H1 (cell line): ENCODE measurements around the gene SLC13A2. TPM values are rescaled to one million over a fixed set of nuclear protein-coding genes. Genes with fewer than 3 reads are reported as not detected.
"Not testable (repeated sequence)": the region's sequence is repeated elsewhere in the genome, so short reads cannot be mapped to it uniquely, and the experiment has no call there.

Source experiments
- CTCF ChIA-PET: fragments of 300-600 bp; sonication (Branson Sonifier 250); formaldehyde crosslinking; loops from one replicate; lab custom pipeline; 2021; ENCODE audit not compliant: partially characterized antibody; lab: Charles Lee
- POLR2A ChIA-PET: fragments of 300-600 bp; sonication (Branson Sonifier 250); formaldehyde crosslinking; loops from one replicate; lab custom pipeline; 2021; ENCODE audit warnings: inconsistent platforms; ENCODE audit not compliant: partially characterized antibody; lab: Charles Lee
- DNase-seq, 2 experiments: peaks; one replicate each; pipeline versions ENCODE4 v3.0.0 to v3.0.0-alpha.2; 2010 to 2022; ENCODE audit warnings: low spot score in 2 of 2, low read depth in 1 of 2, mixed read lengths in 1 of 2
- FAIRE-seq: peaks from 2 replicates; lab custom pipeline; 2011; peaks lifted over from hg19 to GRCh38; lab: Jason Lieb, UNC
- H2AFZ ChIP-seq: 2 replicates; pipeline ENCODE4 v1.8.1; 2012; ENCODE audit warnings: low read length, inconsistent platforms
- H2AK5ac ChIP-seq: 2 replicates; pipeline ENCODE4 v1.6.1; 2013; ENCODE audit warnings: low read depth, low read length
- H2BK120ac ChIP-seq: replicated peaks from 2 replicates; pipeline ENCODE3; 2013; ENCODE audit warnings: low read depth, low read length, inconsistent platforms
- H2BK12ac ChIP-seq: 2 replicates; pipeline ENCODE4 v1.6.1; 2013; ENCODE audit warnings: low read depth, low read length
- H2BK15ac ChIP-seq: 2 replicates; pipeline ENCODE4 v1.6.1; 2013; ENCODE audit warnings: low read length
- H2BK20ac ChIP-seq: 2 replicates; pipeline ENCODE4 v1.6.1; 2013; ENCODE audit warnings: low read length
- H2BK5ac ChIP-seq: 2 replicates; pipeline ENCODE4 v1.6.1; 2013; ENCODE audit warnings: low read depth, low read length
- H3K14ac ChIP-seq: 2 replicates; pipeline ENCODE4 v1.6.1; 2013; ENCODE audit warnings: inconsistent platforms; ENCODE audit not compliant: insufficient read length
- H3K18ac ChIP-seq: 2 replicates; pipeline ENCODE4 v1.6.1; 2013; ENCODE audit warnings: low read length; ENCODE audit errors: extremely low read depth
- H3K23ac ChIP-seq: 2 replicates; pipeline ENCODE4 v1.6.1; 2013; ENCODE audit warnings: inconsistent platforms; ENCODE audit not compliant: insufficient read length
- H3K23me2 ChIP-seq: 2 replicates; pipeline ENCODE4 v1.6.1; 2013; ENCODE audit warnings: low read depth, low read length
- H3K27ac ChIP-seq: 2 replicates; pipeline ENCODE4 v1.6.1; 2011; ENCODE audit warnings: low read depth, low read length, inconsistent platforms
- H3K27me3 ChIP-seq, 4 experiments: replicated peaks in 1 of 4; 1 replicate in 1 of 4; 2 replicates in 3 of 4; pipeline versions ENCODE4 v1.6.1 to v1.8.1; 2011 to 2013; ENCODE audit warnings: low read length in 3 of 4, mild to moderate bottlenecking in 3 of 4, inconsistent platforms in 2 of 4, mixed read lengths in 2 of 4, moderate library complexity in 1 of 4; ENCODE audit not compliant: control insufficient read depth in 3 of 4, insufficient read depth in 3 of 4; ENCODE audit errors: extremely low read depth in 1 of 4
- H3K36me3 ChIP-seq, 4 experiments: 2 replicates each; pipeline versions ENCODE4 v1.6.1 to v1.8.1; 2011 to 2013; ENCODE audit warnings: mild to moderate bottlenecking in 4 of 4, low read length in 3 of 4, moderate library complexity in 2 of 4, control low read depth in 1 of 4, inconsistent platforms in 1 of 4; ENCODE audit not compliant: insufficient read depth in 4 of 4, control insufficient read depth in 2 of 4
- H3K4ac ChIP-seq: replicated peaks from 2 replicates; pipeline ENCODE3; 2013; ENCODE audit warnings: low read length, low read depth, mixed read lengths, inconsistent platforms; ENCODE audit not compliant: insufficient read length
- H3K4me1 ChIP-seq, 4 experiments: replicated peaks in 1 of 4; 1 replicate in 1 of 4; 2 replicates in 3 of 4; pipeline versions ENCODE4 v1.6.1 to v1.8.1; 2011 to 2013; ENCODE audit warnings: low read length in 3 of 4, inconsistent platforms in 2 of 4, mixed read lengths in 1 of 4; ENCODE audit not compliant: insufficient read depth in 4 of 4, control insufficient read depth in 3 of 4
- H3K4me2 ChIP-seq, 2 experiments: 2 replicates each; pipeline versions ENCODE4 v1.6.1 to v1.8.1; 2011 to 2013; ENCODE audit warnings: low read depth in 2 of 2, low read length in 2 of 2, control low read depth in 1 of 2, inconsistent platforms in 1 of 2, mild to moderate bottlenecking in 1 of 2; ENCODE audit not compliant: insufficient read depth in 1 of 2
- H3K4me3 ChIP-seq, 4 experiments: fragments of 200-600, 300-600 bp in 1 of 4; sonication (generic), shearing (Covaris generic), sonication (Bioruptor Twin) in 1 of 4; 2 replicates each; pipeline versions ENCODE4 v1.5.1 to v1.8.1; 2011 to 2016; ENCODE audit warnings: low read length in 4 of 4, low read depth in 3 of 4, control low read depth in 2 of 4, inconsistent platforms in 2 of 4, mild to moderate bottlenecking in 2 of 4, mixed read lengths in 1 of 4, moderate library complexity in 1 of 4; ENCODE audit not compliant: insufficient read depth in 2 of 4; ENCODE audit errors: extremely low read depth in 1 of 4
- H3K56ac ChIP-seq: replicated peaks from 2 replicates; pipeline ENCODE3; 2013; ENCODE audit warnings: low read depth, mild to moderate bottlenecking, mixed read lengths, low read length, inconsistent platforms; ENCODE audit not compliant: insufficient read length
- H3K79me1 ChIP-seq: 2 replicates; pipeline ENCODE4 v1.6.1; 2013; ENCODE audit warnings: low read depth, low read length, control low read depth
- H3K79me2 ChIP-seq, 2 experiments: 2 replicates each; pipeline versions ENCODE4 v1.6.1 to v1.8.1; 2012 to 2013; ENCODE audit warnings: low read length in 2 of 2, mild to moderate bottlenecking in 2 of 2, inconsistent platforms in 1 of 2; ENCODE audit not compliant: insufficient read depth in 2 of 2, control insufficient read depth in 1 of 2
- H3K9ac ChIP-seq, 4 experiments: replicated peaks in 1 of 4; 1 replicate in 1 of 4; 2 replicates in 3 of 4; pipeline versions ENCODE4 v1.6.1 to v1.8.1; 2011 to 2013; ENCODE audit warnings: low read depth in 3 of 4, low read length in 3 of 4, control low read depth in 2 of 4, mild to moderate bottlenecking in 2 of 4, moderate library complexity in 2 of 4, inconsistent platforms in 1 of 4; ENCODE audit errors: extremely low read depth in 1 of 4
- H3K9me3 ChIP-seq, 2 experiments: 2 replicates each; pipeline versions ENCODE4 v1.6.1 to v1.8.1; 2012 to 2013; ENCODE audit warnings: mild to moderate bottlenecking in 2 of 2, moderate library complexity in 2 of 2, control low read depth in 1 of 2, inconsistent platforms in 1 of 2, low read depth in 1 of 2, low read length in 1 of 2, mixed read lengths in 1 of 2; ENCODE audit not compliant: insufficient read depth in 2 of 2
- H4K20me1 ChIP-seq, 2 experiments: replicated peaks in 1 of 2; 2 replicates each; pipeline versions ENCODE3 to v1.8.1; 2011 to 2013; ENCODE audit warnings: inconsistent platforms in 2 of 2, low read length in 2 of 2, mild to moderate bottlenecking in 1 of 2; ENCODE audit not compliant: insufficient read depth in 2 of 2, control insufficient read depth in 1 of 2
- H4K5ac ChIP-seq: 2 replicates; pipeline ENCODE4 v1.6.1; 2013; ENCODE audit warnings: low read length, low read depth, mixed read lengths, inconsistent platforms; ENCODE audit not compliant: insufficient read length
- H4K8ac ChIP-seq: 2 replicates; pipeline ENCODE4 v1.8.0; 2013; ENCODE audit warnings: mild to moderate bottlenecking, moderate library complexity, low read length, inconsistent platforms; ENCODE audit not compliant: insufficient read depth; ENCODE audit errors: extremely low read depth
- H4K91ac ChIP-seq: replicated peaks from 2 replicates; pipeline ENCODE3; 2013; ENCODE audit warnings: low read length, mixed read lengths, inconsistent platforms; ENCODE audit not compliant: insufficient read length
- HDAC6 ChIP-seq: IDR thresholded peaks from one replicate; pipeline ENCODE4 v1.7.1; 2012; ENCODE audit warnings: low read depth, mild to moderate bottlenecking, inconsistent platforms, low read length, moderate library complexity
- WGBS, 2 experiments: shearing (Covaris generic) in 1 of 2; methylation state at CpG; one replicate each; pipeline versions ENCODE4 v1.1.6 to v1.1.7; 2013 to 2015; ENCODE audit warnings: low lambda C conversion rate in 2 of 2, mixed read lengths in 2 of 2, inconsistent platforms in 1 of 2, low coverage in 1 of 2, missing lambda C conversion rate in 1 of 2; ENCODE audit not compliant: insufficient replicate concordance in 2 of 2, insufficient coverage in 1 of 2, insufficient read length in 1 of 2; ENCODE audit errors: extremely low coverage in 1 of 2, missing lambda C conversion rate in 1 of 2; 5-methylcytosine and 5-hydroxymethylcytosine counted together
- polyA plus RNA-seq, 7 experiments: library from polyadenylated mRNA; depleted of rRNA in 3 of 7; stranded (reverse) in 5 of 7; unstranded in 2 of 7; fragments of >200 nt in 5 of 7; fragments of 200-250 nt in 2 of 7; gene quantifications; 1 replicate in 5 of 7; 2 replicates in 1 of 7; 4 replicates in 1 of 7; pipeline versions ENCODE4 v1.2.1 to v1.2.3, GENCODE V29; 2011 to 2013; ENCODE audit warnings: missing spikeins in 2 of 7, mixed read lengths in 2 of 7
- total RNA-seq: library from RNA; stranded (reverse); fragmentation: NEBNext Ultra II Directional; extraction: Animal tissue kit (Norgen Biotek cat#: 25700); gene quantifications from 2 replicates; pipeline ENCODE4 v1.2.1, GENCODE V29; 2021

The SLC13A2 gene
- total and polyA plus RNA-seq, 2 of the 8 experiments (the other 6 are each of a cell fraction or from before 2014, with no cell fraction given) = not detected

- TF ChIP-seq HDAC6 = no peak
- TF ChIP-seq, all 59 proteins: peak for 0
Observed at GRCh38 chr17:28457890-28458289, 15.6 kb upstream of the SLC13A2 start (continued).

GRCh38 chr17:28458881-28459280 lies 14.6 kb upstream of the SLC13A2 start:
- H2AK5ac ChIP-seq, H4K91ac ChIP-seq, H3K79me2 ChIP-seq, H4K8ac ChIP-seq, CTCF ChIA-PET, H2BK120ac ChIP-seq, H3K9ac ChIP-seq, H3K27ac ChIP-seq, FAIRE-seq, H3K9me3 ChIP-seq, H4K20me1 ChIP-seq, H3K4me1 ChIP-seq, H3K4me3 ChIP-seq, POLR2A ChIA-PET, H2BK5ac ChIP-seq, H3K79me1 ChIP-seq, H3K56ac ChIP-seq, H3K18ac ChIP-seq, H2BK15ac ChIP-seq, H2AFZ ChIP-seq, H3K36me3 ChIP-seq, H3K27me3 ChIP-seq, H3K23me2 ChIP-seq, H2BK20ac ChIP-seq, H3K14ac ChIP-seq, H3K4ac ChIP-seq, H3K23ac ChIP-seq, H4K5ac ChIP-seq, H3K4me2 ChIP-seq, H2BK12ac ChIP-seq: not testable (repeated sequence)
- no CpG with 5 or more reads among the region's 32 CpGs for WGBS, 2 experiments
- DNase-seq = peak in 1 of 2 experiments; percentile 4
